Pancreas (tissue), 10 donors: Measurements from ENCODE around the gene EIF3B. TPM values are rescaled to one million over a fixed set of nuclear protein-coding genes. Genes with fewer than 3 reads are reported as not detected.

Experiments used
- ATAC-seq, 4 donors: fragments of 200-7000 bp; cut with Tn5 transposase; one replicate each; pipeline versions ENCODE4 v1.8.0 to v1.9.1; 2020; ENCODE audit warnings: mild to moderate bottlenecking in 4 of 4, moderate library complexity in 4 of 4
- DNase-seq, 6 donors: peaks; one replicate each; pipeline ENCODE4 v3.0.0-alpha.2; 2020
- FAIRE-seq: peaks from 2 replicates; lab custom pipeline; 2012; peaks lifted over from hg19 to GRCh38; lab: Jason Lieb, UNC
- H3K27ac ChIP-seq, 4 donors: fragments of 200-600 bp; sonication (generic); 1 replicate in 3 of 4; 2 replicates in 1 of 4; pipeline versions ENCODE4 v1.5.0 to v1.8.0; 2020
- H3K27me3 ChIP-seq, 4 donors: fragments of 200-600 bp; one replicate each; pipeline ENCODE4 v1.8.0; 2021
- H3K36me3 ChIP-seq, 3 donors: fragments of 200-600 bp; sonication (generic) in 1 of 3; one replicate each; pipeline versions ENCODE4 v1.5.0 to v1.8.0; 2020 to 2021
- H3K4me1 ChIP-seq, 3 donors: fragments of 200-600 bp; one replicate each; pipeline ENCODE4 v1.8.0; 2021
- H3K4me3 ChIP-seq, 4 donors: fragments of 200-600 bp; sonication (generic) in 2 of 4; one replicate each; pipeline versions ENCODE4 v1.5.0 to v1.8.0; 2020 to 2021
- H3K9me3 ChIP-seq, 4 donors: fragments of 200-600 bp; one replicate each; pipeline ENCODE4 v1.8.0; 2021
- CTCF ChIP-seq, 4 donors: fragments of 200-600 bp; sonication (generic) in 3 of 4; IDR thresholded peaks; one replicate each; pipeline versions ENCODE4 v1.5.0 to v1.8.0; 2021; ENCODE audit warnings: antibody characterized with exemption in 4 of 4
- WGBS, 2 donors: extraction: QIAGEN DNeasy Blood & Tissue Kit; methylation state at CpG; one replicate each; pipeline ENCODE4 v1.1.7; 2013; 5-methylcytosine and 5-hydroxymethylcytosine counted together
- intact Hi-C, 3 donors: fragments of 100-400 bp; cut with DNase I; formaldehyde crosslinking; loops; one replicate each; pipeline versions ENCODE4 v1.11.1 to v1.14.2; 2022
- polyA plus RNA-seq, 2 donors: library from polyadenylated mRNA; stranded (reverse); fragments of 200-250 nt; gene quantifications; one replicate each; pipeline ENCODE4 v1.2.3, GENCODE V29; 2013
- total RNA-seq, 6 donors: library from RNA; stranded (reverse); fragmentation: NEBNext Ultra II Directional in 4 of 6; extraction: Animal tissue kit (Norgen Biotek cat#: 25700) in 4 of 6; gene quantifications; one replicate each; pipeline versions ENCODE4 v1.2.1 to v1.2.4, GENCODE V29; 2021 to 2023
- donor health status: healthy with polysubstance abuse.
- donor health status: DM: no; HTN: no; CAD: no; lungs with moderate emphysema.
- donor health status: DM: no; HTN: no; CAD: no.
- donor health status: control.
- donor health status: control.
- donor health status: Bipolar disorder and iron deficiency.
- donor health status: DM: yes; HTN: yes; CAD: no.
- donor health status: DM: no; HTN: no; CAD: no.
- donor health status: DM: no; HTN: no; CAD: no.
- donor health status: DM: yes; HTN: yes; CAD: no.

Gene EIF3B
- total and polyA plus RNA-seq, 8 donors: 61.1 to 106 (median 78.3) TPM

GRCh38 chr7:2409745-2410414, 55.3 kb downstream of the EIF3B start:
- Histone ChIP-seq H3K4me3 (no peak overlapping the region), H3K27ac (no peak overlapping the region), H3K36me3 (no peaks in the 10 kb centered on the region), H3K9me3 (no peaks in the 10 kb centered on the region), H3K4me1 (peaks cover 10 to 26% (median 18%) of the 10 kb centered on the region in 3 donors), H3K27me3 (no peaks in the 10 kb centered on the region)
- FAIRE-seq: no peak
- no peak for TF ChIP-seq CTCF (IDR thresholded peaks at IDR 0.05)
- intact Hi-C loops: no loop called here
- DNase-seq: no peak
- no peak for ATAC-seq
- 82 to 83% methylated on average over 15 of the region's 15 CpGs for WGBS, 2 donors

GRCh38 chr7:2411049-2411448, 56.4 kb downstream of the EIF3B start:
- no peaks in the 10 kb centered on the region for H3K9me3 ChIP-seq
- no peak for FAIRE-seq
- TF ChIP-seq CTCF (IDR thresholded peaks at IDR 0.05): no peak
- no peak for ATAC-seq
- no peaks in the 10 kb centered on the region for H3K36me3 ChIP-seq
- H3K4me1 ChIP-seq: peaks cover 10 to 21% (median 18%) of the 10 kb centered on the region in 3 donors
- no peak overlapping the region for H3K4me3 ChIP-seq
- H3K27me3 ChIP-seq: no peaks in the 10 kb centered on the region
- peak overlapping the region in 1 of 4 donors; percentile 51 for H3K27ac ChIP-seq
- no peak for DNase-seq
- 94 to 97% methylated on average over 1 of the region's 1 CpG for WGBS, 2 donors
- intact Hi-C loops: no loop called here

- peak in 3 of 4 donors; percentile 65 to 85 (median 69) for ATAC-seq
- no peak for FAIRE-seq
Observed at GRCh38 chr7:2411815-2412586, 57.4 kb downstream of the EIF3B start.

GRCh38 chr7:2412587-2413201, 58.1 kb downstream of the EIF3B start:
- no peak for DNase-seq
- Histone ChIP-seq H3K4me1 (peaks cover 10 to 21% (median 18%) of the 10 kb centered on the region in 3 donors), H3K27me3 (no peaks in the 10 kb centered on the region), H3K9me3 (no peaks in the 10 kb centered on the region), H3K36me3 (no peaks in the 10 kb centered on the region), H3K27ac (peak overlapping the region in 2 of 4 donors; percentile 44 to 51), H3K4me3 (no peak overlapping the region)
- no peak for TF ChIP-seq CTCF (IDR thresholded peaks at IDR 0.05)
- 50 to 52% methylated on average over 3 of the region's 3 CpGs for WGBS, 2 donors
- peak in 3 of 4 donors; percentile 22 to 49 (median 33) for ATAC-seq
- intact Hi-C loops: no loop called here
- FAIRE-seq: no peak

More at GRCh38 chr7:2411815-2412586, 57.4 kb downstream of the EIF3B start:
- Histone ChIP-seq H3K36me3 (no peaks in the 10 kb centered on the region), H3K9me3 (no peaks in the 10 kb centered on the region), H3K27me3 (no peaks in the 10 kb centered on the region), H3K4me1 (peaks cover 10 to 21% (median 18%) of the 10 kb centered on the region in 3 donors), H3K4me3 (no peak overlapping the region), H3K27ac (peak overlapping the region in 2 of 4 donors; percentile 44 to 51)
- no peak for DNase-seq
- TF ChIP-seq CTCF (IDR thresholded peaks at IDR 0.05): no peak
- 14 to 17% methylated on average over 12 of the region's 12 CpGs for WGBS, 2 donors
- intact Hi-C loops: no loop called here
